ENCODE data around the gene IFNB1. TPM values are rescaled to one million over a fixed set of nuclear protein-coding genes. Genes with fewer than 3 reads are reported as not detected.

The IFNB1 gene
- total RNA-seq, 1 experiment from 2014 or later = not detected

DNA sequence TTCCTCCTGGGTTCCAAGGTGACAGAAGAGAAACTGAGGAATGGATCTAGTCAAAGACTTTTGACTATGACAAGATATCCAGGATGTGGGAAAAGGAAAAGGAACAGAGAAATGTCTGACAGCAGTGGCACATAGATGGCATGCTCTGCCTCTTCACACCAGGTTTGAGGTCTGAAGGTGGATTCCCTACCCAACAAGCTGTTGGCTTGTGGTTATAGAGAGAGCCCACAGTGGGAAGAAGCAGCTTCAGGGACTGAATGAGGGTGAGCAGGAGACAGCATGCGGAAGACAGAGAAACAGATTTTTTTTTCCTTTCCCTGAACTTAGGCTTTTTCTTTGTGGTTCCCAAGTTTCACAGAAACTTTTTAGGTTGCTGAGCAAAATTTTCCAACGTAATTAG lies 43.3 kb upstream of the IFNB1 start (continued):
- no peak for TF ChIP-seq GTF2I (CRISPR knock-in tag; conservative IDR thresholded peaks at IDR 0.05)

- no peaks in the 10 kb centered on the region for H3K27me3 Mint-ChIP-seq (ENCODE audit: low read depth)
- CTCF ChIA-PET = interaction anchor here (1.4 kb wide), 2 partner anchors 8 to 132 kb away, joined by 3 to 7 read pairs; no protein-coding TSS in a partner anchor
These were observed 41.5 kb upstream of the IFNB1 start for GRCh38 chr9:21119093-21119770.

DNA sequence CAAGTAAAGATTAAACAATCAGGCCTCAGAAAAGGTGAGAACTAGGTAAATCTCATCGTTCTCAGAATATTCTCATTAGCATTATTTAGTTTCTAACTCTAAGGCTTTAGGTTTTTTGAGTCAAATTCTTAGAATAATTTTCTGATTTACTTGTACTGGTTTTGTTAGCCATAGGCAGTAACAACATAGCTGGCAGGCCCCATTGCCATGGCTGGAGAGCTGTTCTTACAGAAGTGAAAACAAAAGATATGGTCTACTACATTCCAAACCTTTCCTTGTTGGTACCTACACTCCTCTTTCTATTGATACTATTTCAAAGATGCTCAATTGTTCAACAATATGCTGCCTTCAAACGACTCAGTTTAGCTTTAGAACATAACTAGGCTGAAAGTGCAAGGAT lies 36.6 kb upstream of the IFNB1 start:
- Mint-ChIP-seq H3K9me3 (no peaks in the 10 kb centered on the region), H3K27me3 (ENCODE audit: low read depth) (no peaks in the 10 kb centered on the region), H3K27ac (no peak overlapping the region), H3K4me1 (no peaks in the 10 kb centered on the region), H3K4me3 (no peak overlapping the region), H3K36me3 (no peaks in the 10 kb centered on the region)
- no peak for TF ChIP-seq ZNF317 (CRISPR knock-in tag; IDR thresholded peaks at IDR 0.05; ENCODE audit: borderline replicate concordance, low read depth)
- no peak for TF ChIP-seq JAZF1 (CRISPR knock-in tag; IDR thresholded peaks at IDR 0.05)
- no peak for TF ChIP-seq GABPB1 (CRISPR knock-in tag; IDR thresholded peaks at IDR 0.05)
- no peak for TF ChIP-seq PRDM15 (CRISPR knock-in tag; IDR thresholded peaks at IDR 0.05)
- TF ChIP-seq TEAD1 (CRISPR knock-in tag; IDR thresholded peaks at IDR 0.05) = no peak
- TF ChIP-seq, protein P1, sequence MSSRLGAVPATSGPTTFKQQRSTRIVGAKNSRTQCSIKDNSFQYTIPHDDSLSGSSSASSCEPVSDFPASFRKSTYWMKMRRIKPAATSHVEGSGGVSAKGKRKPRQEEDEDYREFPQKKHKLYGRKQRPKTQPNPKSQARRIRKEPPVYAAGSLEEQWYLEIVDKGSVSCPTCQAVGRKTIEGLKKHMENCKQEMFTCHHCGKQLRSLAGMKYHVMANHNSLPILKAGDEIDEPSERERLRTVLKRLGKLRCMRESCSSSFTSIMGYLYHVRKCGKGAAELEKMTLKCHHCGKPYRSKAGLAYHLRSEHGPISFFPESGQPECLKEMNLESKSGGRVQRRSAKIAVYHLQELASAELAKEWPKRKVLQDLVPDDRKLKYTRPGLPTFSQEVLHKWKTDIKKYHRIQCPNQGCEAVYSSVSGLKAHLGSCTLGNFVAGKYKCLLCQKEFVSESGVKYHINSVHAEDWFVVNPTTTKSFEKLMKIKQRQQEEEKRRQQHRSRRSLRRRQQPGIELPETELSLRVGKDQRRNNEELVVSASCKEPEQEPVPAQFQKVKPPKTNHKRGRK (CRISPR knock-in tag; IDR thresholded peaks at IDR 0.05; ENCODE audit: borderline replicate concordance) = no peak
- TF ChIP-seq ATF1 (CRISPR knock-in tag; IDR thresholded peaks at IDR 0.05) = no peak
- TF ChIP-seq ZNF263 (CRISPR knock-in tag; IDR thresholded peaks at IDR 0.05; ENCODE audit: low read depth) = no peak
- TF ChIP-seq, protein P2, sequence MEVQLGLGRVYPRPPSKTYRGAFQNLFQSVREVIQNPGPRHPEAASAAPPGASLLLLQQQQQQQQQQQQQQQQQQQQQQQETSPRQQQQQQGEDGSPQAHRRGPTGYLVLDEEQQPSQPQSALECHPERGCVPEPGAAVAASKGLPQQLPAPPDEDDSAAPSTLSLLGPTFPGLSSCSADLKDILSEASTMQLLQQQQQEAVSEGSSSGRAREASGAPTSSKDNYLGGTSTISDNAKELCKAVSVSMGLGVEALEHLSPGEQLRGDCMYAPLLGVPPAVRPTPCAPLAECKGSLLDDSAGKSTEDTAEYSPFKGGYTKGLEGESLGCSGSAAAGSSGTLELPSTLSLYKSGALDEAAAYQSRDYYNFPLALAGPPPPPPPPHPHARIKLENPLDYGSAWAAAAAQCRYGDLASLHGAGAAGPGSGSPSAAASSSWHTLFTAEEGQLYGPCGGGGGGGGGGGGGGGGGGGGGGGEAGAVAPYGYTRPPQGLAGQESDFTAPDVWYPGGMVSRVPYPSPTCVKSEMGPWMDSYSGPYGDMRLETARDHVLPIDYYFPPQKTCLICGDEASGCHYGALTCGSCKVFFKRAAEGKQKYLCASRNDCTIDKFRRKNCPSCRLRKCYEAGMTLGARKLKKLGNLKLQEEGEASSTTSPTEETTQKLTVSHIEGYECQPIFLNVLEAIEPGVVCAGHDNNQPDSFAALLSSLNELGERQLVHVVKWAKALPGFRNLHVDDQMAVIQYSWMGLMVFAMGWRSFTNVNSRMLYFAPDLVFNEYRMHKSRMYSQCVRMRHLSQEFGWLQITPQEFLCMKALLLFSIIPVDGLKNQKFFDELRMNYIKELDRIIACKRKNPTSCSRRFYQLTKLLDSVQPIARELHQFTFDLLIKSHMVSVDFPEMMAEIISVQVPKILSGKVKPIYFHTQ (CRISPR knock-in tag; IDR thresholded peaks at IDR 0.05) = no peak
- TF ChIP-seq CDX4 (CRISPR knock-in tag; IDR thresholded peaks at IDR 0.05; ENCODE audit: borderline replicate concordance) = no peak
- TF ChIP-seq OVOL2 (CRISPR knock-in tag; IDR thresholded peaks at IDR 0.05; ENCODE audit: borderline replicate concordance) = no peak
- no peak for TF ChIP-seq TCF7 (CRISPR knock-in tag; IDR thresholded peaks at IDR 0.05; ENCODE audit: low read depth)
- ChIA-PET CTCF (interaction anchor here (0.8 kb wide), 1 partner anchor 35 kb away, joined by 3 read pairs; no protein-coding TSS in a partner anchor), POLR2A (no interaction called here)
- DNase-seq (ENCODE audit: low spot score) (no peak), ATAC-seq (no peak)

More at GRCh38 chr9:21119093-21119770, 41.5 kb upstream of the IFNB1 start:
- Mint-ChIP-seq H3K27ac (no peak overlapping the region), H3K36me3 (no peaks in the 10 kb centered on the region), H3K9me3 (no peaks in the 10 kb centered on the region), H3K4me3 (no peak overlapping the region), H3K4me1 (no peaks in the 10 kb centered on the region)
- ATAC-seq (no peak), DNase-seq (ENCODE audit: low spot score) (no peak)
- TF ChIP-seq, protein P3, sequence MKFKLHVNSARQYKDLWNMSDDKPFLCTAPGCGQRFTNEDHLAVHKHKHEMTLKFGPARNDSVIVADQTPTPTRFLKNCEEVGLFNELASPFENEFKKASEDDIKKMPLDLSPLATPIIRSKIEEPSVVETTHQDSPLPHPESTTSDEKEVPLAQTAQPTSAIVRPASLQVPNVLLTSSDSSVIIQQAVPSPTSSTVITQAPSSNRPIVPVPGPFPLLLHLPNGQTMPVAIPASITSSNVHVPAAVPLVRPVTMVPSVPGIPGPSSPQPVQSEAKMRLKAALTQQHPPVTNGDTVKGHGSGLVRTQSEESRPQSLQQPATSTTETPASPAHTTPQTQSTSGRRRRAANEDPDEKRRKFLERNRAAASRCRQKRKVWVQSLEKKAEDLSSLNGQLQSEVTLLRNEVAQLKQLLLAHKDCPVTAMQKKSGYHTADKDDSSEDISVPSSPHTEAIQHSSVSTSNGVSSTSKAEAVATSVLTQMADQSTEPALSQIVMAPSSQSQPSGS (CRISPR knock-in tag; IDR thresholded peaks at IDR 0.05; ENCODE audit: borderline replicate concordance, low read depth) = no peak
- TF ChIP-seq ZNF317 (CRISPR knock-in tag; IDR thresholded peaks at IDR 0.05; ENCODE audit: borderline replicate concordance, low read depth) (no peak), TP53 (CRISPR knock-in tag; IDR thresholded peaks at IDR 0.05) (no peak), NR1H2 (CRISPR knock-in tag; IDR thresholded peaks at IDR 0.05) (no peak), ELF4 (CRISPR knock-in tag; IDR thresholded peaks at IDR 0.05; ENCODE audit: low read depth) (no peak), ZNF232 (CRISPR knock-in tag; IDR thresholded peaks at IDR 0.05) (no peak), CDX4 (CRISPR knock-in tag; IDR thresholded peaks at IDR 0.05; ENCODE audit: borderline replicate concordance) (no peak), NFE2L1 (CRISPR knock-in tag; IDR thresholded peaks at IDR 0.05) (no peak), PREB (CRISPR knock-in tag; IDR thresholded peaks at IDR 0.05; ENCODE audit: borderline replicate concordance) (no peak)
- POLR2A ChIA-PET = no interaction called here
